Measurements from ENCODE around the gene ZIC2. TPM values are rescaled to one million over a fixed set of nuclear protein-coding genes. Genes with fewer than 3 reads are reported as not detected.

ZIC2 gene
- total and polyA plus RNA-seq, 2 of the 4 experiments (the other 2 are of a cell fraction), result not detected

GRCh38 chr13:99983499-99984401 lies 2.2 kb downstream of the ZIC2 start:
- no peak for DNase-seq
- Histone ChIP-seq H3K9me1 (ENCODE audit: insufficient read depth, low read length) (no peaks in the 10 kb centered on the region), H2BK15ac (ENCODE audit: low read depth, low read length) (no peak overlapping the region), H2BK120ac (ENCODE audit: low read depth, low read length) (no peak overlapping the region), H3K56ac (ENCODE audit: extremely low read depth, insufficient read depth, low read length) (no peak overlapping the region), H3K23ac (ENCODE audit: low read depth, low read length) (no peak overlapping the region), H2BK5ac (ENCODE audit: low read depth, low read length, poor library complexity, severe bottlenecking) (no peak overlapping the region), H3K79me1 (ENCODE audit: low read depth in 1 of 2, low read length in 2 of 2) (no peaks in the 10 kb centered on the region), H2AFZ (replicated peaks; ENCODE audit: low read length, poor library complexity) (no peak overlapping the region), H3K27me3 (ENCODE audit: control insufficient read depth, insufficient read depth, low read length) (peaks cover 89% of the 10 kb centered on the region), H3K14ac (replicated peaks; ENCODE audit: low read depth, low read length) (no peak overlapping the region), H4K8ac (ENCODE audit: low read depth in 2 of 2, low read length in 2 of 2) (no peak overlapping the region), H2AK9ac (replicated peaks; ENCODE audit: low read depth, low read length, poor library complexity) (no peak overlapping the region), H3K36me3 (ENCODE audit: control insufficient read depth, insufficient read depth, low read length) (no peaks in the 10 kb centered on the region), H2AK5ac (ENCODE audit: low read depth, low read length) (no peak overlapping the region), H4K91ac (ENCODE audit: insufficient read depth, low read depth, low read length) (no peak overlapping the region), H3K18ac (ENCODE audit: low read depth, low read length) (no peak overlapping the region), H2BK20ac (ENCODE audit: low read depth, low read length) (no peak overlapping the region), H3K4me3 (ENCODE audit: insufficient read depth, low read depth, low read length) (no peak overlapping the region), H4K20me1 (ENCODE audit: insufficient read depth, low read length) (peaks cover 22% of the 10 kb centered on the region), H3K4me2 (ENCODE audit: low read depth, low read length) (no peak overlapping the region), H3K27ac (ENCODE audit: insufficient read depth, low read length) (no peak overlapping the region), H4K5ac (ENCODE audit: low read depth, low read length) (no peak overlapping the region), H3K9me3 (ENCODE audit: control insufficient read depth, insufficient read depth, low read length) (peaks cover 25% of the 10 kb centered on the region), H3K4ac (ENCODE audit: low read depth, low read length) (no peak overlapping the region), H3K4me1 (ENCODE audit: control insufficient read depth, insufficient read depth, low read length) (no peaks in the 10 kb centered on the region; the same call in 1 of the 2 replicates), H3K9ac (ENCODE audit: low read depth, low read length) (no peak overlapping the region)
- in situ Hi-C loops (cut with MboI; ENCODE audit: low sequenced_read_pairs), result loop anchor here (10.0 kb wide), 1 partner anchor 251 kb away; no protein-coding TSS in a partner anchor
- ChIA-PET CTCF (interaction anchor here (1.2 kb wide), 1 partner anchor 10 kb away, joined by 7 read pairs; no protein-coding TSS in a partner anchor), POLR2A (ENCODE audit: unreplicated experiment) (no interaction called here)
- ATAC-seq (ENCODE audit: low read depth), result no peak
- WGBS, 2 experiments (ENCODE audit: extremely low coverage in 2 of 2, insufficient read length in 1 of 2), result 1% methylated on average over 20 of the region's 42 CpGs; no CpG with 5 or more reads in 1 of the 2 experiments
- intact Hi-C loops (cut with micrococcal nuclease), result no loop called here
- TF ChIP-seq MXI1 (IDR thresholded peaks at IDR 0.05; ENCODE audit: borderline replicate concordance, low read depth, low read length) (no peak), RCOR1 (IDR thresholded peaks at IDR 0.05; ENCODE audit: insufficient replicate concordance, low read length) (no peak), USF2 (IDR thresholded peaks at IDR 0.05; ENCODE audit: low read depth, low read length) (no peak), RAD21 (IDR thresholded peaks at IDR 0.05; ENCODE audit: low read length) (no peak), CEBPB (IDR thresholded peaks at IDR 0.05; ENCODE audit: low read depth, low read length) (no peak), SMC3 (IDR thresholded peaks at IDR 0.05; ENCODE audit: low read depth, low read length) (no peak), POLR2A (IDR thresholded peaks at IDR 0.05; ENCODE audit: low read depth, low read length) (no peak), RFX5 (IDR thresholded peaks at IDR 0.05; ENCODE audit: low read depth, low read length) (no peak), CHD1 (IDR thresholded peaks at IDR 0.05; ENCODE audit: low read depth, low read length) (no peak)
- dilution Hi-C loops (cut with HindIII; ENCODE audit: low sequenced_read_pairs, unreplicated experiment), result no loop called here
- BruUV-seq (replicated peaks), result no TSS peak

All from IMR-90 (cell line).